SW480 (cell line): ENCODE data around the gene OR5J2.
"Not testable (repeated sequence)": the region's sequence is repeated elsewhere in the genome, so short reads cannot be mapped to it uniquely, and the experiment has no call there.

Experiments
- DNase-seq: peaks from one replicate; pipeline ENCODE4 v3.0.0-alpha.2; 2016; ENCODE audit warnings: low spot score

The OR5J2 gene

GRCh38 chr11:56176318-56176717, at the start of gene OR5J2:
Gene OR5J2, plus strand, starts transcription at chr11:56176618. Its CDS starts 0 bp downstream, at chr11:56176618.
- DNase-seq = no peak

- DNase-seq = no peak
Measured at GRCh38 chr11:56140151-56140661, 36.2 kb upstream of the OR5J2 start, which contains the start of gene OR8J3. Gene OR8J3, minus strand, starts transcription at chr11:56140201. Its CDS starts 2,483 bp downstream, at chr11:56137718.

- not testable (repeated sequence) for DNase-seq
Measured at GRCh38 chr11:56143681-56144080, 32.7 kb upstream of the OR5J2 start.

GRCh38 chr11:56151376-56151775, 25.0 kb upstream of the OR5J2 start:
- no peak for DNase-seq

GRCh38 chr11:56152333-56152732, 24.1 kb upstream of the OR5J2 start:
- DNase-seq = no peak

GRCh38 chr11:56160217-56160616, 16.2 kb upstream of the OR5J2 start, which contains the start of gene OR8K5:
Gene OR8K5, minus strand, starts transcription at chr11:56160317. Its CDS starts 0 bp downstream, at chr11:56160317.
- DNase-seq = no peak

- no peak for DNase-seq
Measured at GRCh38 chr11:56163804-56164203, 12.6 kb upstream of the OR5J2 start.

GRCh38 chr11:56172256-56172830, 4.1 kb upstream of the OR5J2 start:
- DNase-seq = no peak

GRCh38 chr11:56183459-56183858, 7.0 kb downstream of the OR5J2 start:
- no peak for DNase-seq

- DNase-seq = no peak
Measured at GRCh38 chr11:56188602-56189001, 12.2 kb downstream of the OR5J2 start.

GRCh38 chr11:56196705-56197104, 20.3 kb downstream of the OR5J2 start:
- DNase-seq = no peak

- DNase-seq = no peak
Measured at GRCh38 chr11:56197367-56197766, 20.9 kb downstream of the OR5J2 start.

GRCh38 chr11:56207790-56208189, 31.4 kb downstream of the OR5J2 start:
- no peak for DNase-seq

- DNase-seq = no peak
Measured at GRCh38 chr11:56214537-56214936, 38.1 kb downstream of the OR5J2 start.

GRCh38 chr11:56219735-56220134, 43.3 kb downstream of the OR5J2 start:
- DNase-seq = not testable (repeated sequence)
